Naive thymus-derived CD4-positive, alpha-beta T cell (primary cell): ENCODE measurements around the gene GUK1. TPM values are rescaled to one million over a fixed set of nuclear protein-coding genes. Genes with fewer than 3 reads are reported as not detected.

Experiments
- ATAC-seq: fragments of 150-1000 bp; cut with Tn5 transposase; 2 replicates; pipeline ENCODE4 v1.10.0; 2021; ENCODE audit warnings: mild to moderate bottlenecking, moderate library complexity
- CTCF ChIA-PET: fragments of 350-600 bp; sonication (Branson Sonifier 250); formaldehyde crosslinking; loops from one replicate; lab custom pipeline; 2021; ENCODE audit warnings: antibody characterized with exemption; lab: Charles Lee
- POLR2A ChIA-PET: fragments of 350-600 bp; sonication (Branson Sonifier 250); formaldehyde crosslinking; loops from one replicate; lab custom pipeline; 2021; ENCODE audit warnings: antibody characterized with exemption, inconsistent platforms; lab: Charles Lee
- DNase-seq, 9 donors: peaks; one replicate each; pipeline versions ENCODE4 v3.0.0 to v3.0.0-alpha.2; 2020 to 2022; ENCODE audit warnings: mixed read lengths in 1 of 9
- H3K27ac ChIP-seq: one replicate; pipeline ENCODE4 v1.7.0; 2013; ENCODE audit warnings: mild to moderate bottlenecking, low read depth, low read length, moderate library complexity
- H3K27me3 ChIP-seq, 2 donors: one replicate each; pipeline ENCODE4 v1.7.0; 2013; ENCODE audit warnings: low read length in 2 of 2, mild to moderate bottlenecking in 2 of 2, moderate library complexity in 2 of 2; ENCODE audit not compliant: control insufficient read depth in 2 of 2, insufficient read depth in 2 of 2
- H3K36me3 ChIP-seq, 3 experiments: 1 replicate in 2 of 3; 2 replicates in 1 of 3; pipeline ENCODE4 v1.7.0; 2013; ENCODE audit warnings: low read length in 3 of 3, mild to moderate bottlenecking in 3 of 3, moderate library complexity in 1 of 3; ENCODE audit not compliant: insufficient read depth in 3 of 3, control insufficient read depth in 2 of 3
- H3K4me1 ChIP-seq, 2 donors: one replicate each; pipeline ENCODE4 v1.7.0; 2013; ENCODE audit warnings: low read length in 2 of 2, mild to moderate bottlenecking in 2 of 2, moderate library complexity in 1 of 2; ENCODE audit not compliant: control insufficient read depth in 2 of 2, insufficient read depth in 2 of 2
- H3K4me3 ChIP-seq: 2 replicates; pipeline ENCODE4 v1.7.0; 2013; ENCODE audit warnings: mild to moderate bottlenecking, low read length
- H3K9me3 ChIP-seq, 3 experiments: 1 replicate in 2 of 3; 2 replicates in 1 of 3; pipeline ENCODE4 v1.7.0; 2013; ENCODE audit warnings: low read length in 3 of 3; ENCODE audit not compliant: control insufficient read depth in 2 of 3
- H3K27ac Mint-ChIP-seq, 9 donors: one replicate each; pipeline ENCODE4 v1.8.0; 2020 to 2022; ENCODE audit warnings: mixed read lengths in 9 of 9, mild to moderate bottlenecking in 8 of 9, moderate library complexity in 5 of 9, inconsistent platforms in 2 of 9
- H3K27me3 Mint-ChIP-seq, 5 donors: one replicate each; pipeline ENCODE4 v1.8.0; 2021 to 2022; ENCODE audit warnings: mixed read lengths in 5 of 5, mild to moderate bottlenecking in 1 of 5
- H3K36me3 Mint-ChIP-seq, 5 donors: one replicate each; pipeline ENCODE4 v1.8.0; 2020 to 2022; ENCODE audit warnings: mixed read lengths in 5 of 5, mild to moderate bottlenecking in 3 of 5, inconsistent platforms in 1 of 5
- H3K4me1 Mint-ChIP-seq, 7 donors: one replicate each; pipeline ENCODE4 v1.8.0; 2020 to 2022; ENCODE audit warnings: mixed read lengths in 7 of 7, mild to moderate bottlenecking in 3 of 7, inconsistent platforms in 1 of 7
- H3K4me3 Mint-ChIP-seq, 10 donors: one replicate each; pipeline ENCODE4 v1.8.0; 2020 to 2022; ENCODE audit warnings: mild to moderate bottlenecking in 10 of 10, mixed read lengths in 10 of 10, moderate library complexity in 6 of 10, inconsistent platforms in 2 of 10
- H3K9me3 Mint-ChIP-seq, 11 donors: one replicate each; pipeline ENCODE4 v1.8.0; 2020 to 2022; ENCODE audit warnings: mixed read lengths in 11 of 11, mild to moderate bottlenecking in 4 of 11, inconsistent platforms in 1 of 11, moderate library complexity in 1 of 11
- intact Hi-C, 2 donors: fragments of 100-400 bp; cut with micrococcal nuclease; formaldehyde crosslinking; loops; one replicate each; pipeline ENCODE4 v1.15.1; 2023
- polyA plus RNA-seq, 2 donors: library from polyadenylated mRNA; unstranded; fragments of 300-500 nt; fragmentation: Illumina TruSeq; gene quantifications; one replicate each; pipeline ENCODE4 v1.2.3, GENCODE V29; 2021
- total RNA-seq, 6 experiments: library from RNA in 5 of 6; stranded (reverse) in 5 of 6; gene quantifications; 1 replicate in 5 of 6; 2 replicates in 1 of 6; pipeline ENCODE4 v1.2.3 and lab custom pipeline; 2021 to 2026

The GUK1 gene
- total and polyA plus RNA-seq, 7 experiments from 2014 or later, result 145 to 315 (median 279) TPM

DNA sequence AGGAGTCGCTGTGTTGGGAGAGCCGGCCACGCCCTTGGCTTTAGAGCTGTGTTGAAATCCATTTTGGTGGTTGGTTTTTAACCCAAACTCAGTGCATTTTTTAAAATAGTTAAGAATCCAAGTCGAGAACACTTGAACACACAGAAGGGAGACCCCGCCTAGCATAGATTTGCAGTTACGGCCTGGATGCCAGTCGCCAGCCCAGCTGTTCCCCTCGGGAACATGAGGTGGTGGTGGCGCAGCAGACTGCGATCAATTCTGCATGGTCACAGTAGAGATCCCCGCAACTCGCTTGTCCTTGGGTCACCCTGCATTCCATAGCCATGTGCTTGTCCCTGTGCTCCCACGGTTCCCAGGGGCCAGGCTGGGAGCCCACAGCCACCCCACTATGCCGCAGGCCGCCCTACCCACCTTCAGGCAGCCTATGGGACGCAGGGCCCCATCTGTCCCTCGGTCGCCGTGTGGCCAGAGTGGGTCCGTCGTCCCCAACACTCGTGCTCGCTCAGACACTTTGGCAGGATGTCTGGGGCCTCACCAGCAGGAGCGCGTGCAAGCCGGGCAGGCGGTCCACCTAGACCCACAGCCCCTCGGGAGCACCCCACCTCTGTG lies 41.7 kb upstream of the GUK1 start:
- Histone ChIP-seq H3K4me1 (peaks cover 14 to 20% of the 10 kb centered on the region in 2 donors), H3K36me3 (peaks cover 6 to 69% (median 11%) of the 10 kb centered on the region in 3 experiments), H3K27ac (no peak overlapping the region), H3K27me3 (no peaks in the 10 kb centered on the region), H3K9me3 (peaks cover 0 to 13% (median 0%) of the 10 kb centered on the region in 3 experiments), H3K4me3 (no peak overlapping the region)
- CTCF ChIA-PET, result interaction anchor here (0.9 kb wide), 1 partner anchor 11 kb away, joined by 3 read pairs; no protein-coding TSS in a partner anchor
- POLR2A ChIA-PET, result interaction anchor here (2.0 to 2.2 kb wide), 2 partner anchors 10 to 15 kb away, joined by 8 to 10 read pairs; partner anchors contain the start of genes ARF1 and MRPL55
- H3K9me3 Mint-ChIP-seq, result peaks cover 0 to 23% (median 10%) of the 10 kb centered on the region in 11 donors
- peak overlapping the region in 1 of 10 donors; percentile 42 for H3K4me3 Mint-ChIP-seq
- peaks cover 20 to 42% (median 37%) of the 10 kb centered on the region in 7 donors for H3K4me1 Mint-ChIP-seq
- ATAC-seq, result no peak
- intact Hi-C loops, result no loop called here
- peaks cover 6 to 29% (median 25%) of the 10 kb centered on the region in 5 donors for H3K36me3 Mint-ChIP-seq
- DNase-seq, result no peak
- H3K27me3 Mint-ChIP-seq, result no peaks in the 10 kb centered on the region
- H3K27ac Mint-ChIP-seq, result peak overlapping the region in 2 of 9 donors; percentile 25 to 54

DNA sequence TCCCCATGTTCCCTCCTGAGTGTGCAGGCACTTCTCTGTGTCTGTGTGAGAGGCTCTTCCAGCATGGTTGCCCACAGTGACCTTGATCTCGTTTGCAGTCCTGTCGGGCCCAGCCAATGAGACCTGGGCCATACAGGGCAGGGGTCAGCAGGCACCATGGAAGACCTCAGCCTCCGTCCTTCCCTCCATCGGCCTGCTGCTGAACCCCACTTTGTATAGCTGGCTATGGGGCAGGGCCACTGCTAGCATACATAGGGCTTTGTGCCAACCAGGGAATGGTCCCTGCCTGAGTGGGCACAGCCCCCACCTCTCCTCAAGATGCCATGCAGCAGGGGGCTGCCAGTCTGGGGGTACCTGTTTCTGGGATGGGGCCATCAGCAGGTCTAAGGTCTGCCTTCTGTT lies 40.7 kb upstream of the GUK1 start:
- Mint-ChIP-seq H3K9me3 (peaks cover 0 to 19% (median 9%) of the 10 kb centered on the region in 11 donors), H3K4me1 (peaks cover 20 to 44% (median 35%) of the 10 kb centered on the region in 7 donors), H3K27ac (peak overlapping the region in 4 of 9 donors; percentile 48 to 67 (median 60)), H3K4me3 (peak overlapping the region in 3 of 10 donors; percentile 34 to 50 (median 42)), H3K36me3 (peaks cover 6 to 24% (median 20%) of the 10 kb centered on the region in 5 donors), H3K27me3 (no peaks in the 10 kb centered on the region)
- Histone ChIP-seq H3K27ac (no peak overlapping the region), H3K4me3 (no peak overlapping the region), H3K4me1 (peaks cover 23 to 28% of the 10 kb centered on the region in 2 donors), H3K9me3 (peaks cover 0 to 6% (median 0%) of the 10 kb centered on the region in 3 experiments), H3K36me3 (peaks cover 6 to 64% (median 11%) of the 10 kb centered on the region in 3 experiments), H3K27me3 (no peaks in the 10 kb centered on the region)
- no peak for DNase-seq
- ChIA-PET POLR2A (interaction anchor here (1.0 to 2.2 kb wide), 4 partner anchors 9 to 359 kb away, joined by 3 to 10 read pairs (median 6); partner anchors contain the start of gene ARF1), CTCF (interaction anchor here (0.9 to 1.0 kb wide), 2 partner anchors 10 to 12 kb away, joined by 3 to 4 read pairs; no protein-coding TSS in a partner anchor)
- no peak for ATAC-seq
- intact Hi-C loops, result no loop called here

DNA sequence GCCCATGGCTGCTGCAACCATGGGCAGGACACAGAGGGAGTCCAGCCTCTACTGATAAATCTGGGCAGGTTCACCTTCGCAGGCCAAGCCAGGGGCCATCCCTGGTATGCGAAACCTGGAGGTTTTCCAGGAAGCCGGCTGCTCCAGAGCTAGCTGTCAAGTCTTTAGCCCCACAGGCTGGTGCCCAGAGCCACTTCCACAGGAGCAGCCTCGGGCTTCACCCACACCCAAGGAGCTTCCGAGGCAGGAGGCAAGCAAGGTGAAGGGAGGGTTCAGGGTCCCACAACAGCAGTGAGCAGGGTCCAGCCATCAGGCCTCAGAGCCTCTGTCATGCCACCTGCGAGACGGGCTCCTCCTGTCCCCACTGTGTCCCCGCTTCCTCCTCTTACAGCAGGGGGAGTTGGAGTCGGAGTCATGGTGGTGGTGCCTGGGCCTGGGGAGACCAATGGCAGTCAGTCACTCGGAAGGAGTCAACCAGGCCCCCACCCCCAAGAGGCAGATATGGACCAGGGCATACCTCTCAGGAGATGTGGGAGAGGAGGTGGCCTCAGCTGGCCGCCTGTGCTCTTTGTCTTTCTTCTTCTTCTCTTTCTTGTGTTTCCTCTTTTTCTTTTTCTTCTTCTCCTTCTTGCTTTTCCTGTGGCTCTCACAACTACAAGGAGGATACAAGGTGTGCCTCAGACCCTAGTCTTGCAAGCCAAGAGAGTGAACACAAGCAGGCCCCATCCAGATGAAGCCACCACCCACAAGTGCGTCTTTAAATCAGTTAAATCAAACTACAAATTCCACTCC lies 39.1 kb upstream of the GUK1 start:
- Histone ChIP-seq H3K4me1 (peaks cover 16 to 20% of the 10 kb centered on the region in 2 donors), H3K27me3 (no peaks in the 10 kb centered on the region), H3K36me3 (peaks cover 0 to 64% (median 11%) of the 10 kb centered on the region in 3 experiments), H3K4me3 (peak overlapping the region; percentile 95), H3K9me3 (no peaks in the 10 kb centered on the region), H3K27ac (peak overlapping the region; percentile 94)
- Mint-ChIP-seq H3K27ac (peak overlapping the region; percentile 62 to 96 (median 81)), H3K4me1 (peaks cover 6 to 30% (median 22%) of the 10 kb centered on the region in 7 donors), H3K9me3 (peaks cover 0 to 4% (median 0%) of the 10 kb centered on the region in 11 donors), H3K4me3 (peak overlapping the region; percentile 54 to 97 (median 73)), H3K27me3 (no peaks in the 10 kb centered on the region), H3K36me3 (peaks cover 0 to 10% (median 5%) of the 10 kb centered on the region in 5 donors)
- ATAC-seq (no peak), DNase-seq (no peak)
- POLR2A ChIA-PET, result interaction anchor here (1.1 to 2.2 kb wide), 3 partner anchors 10 to 19 kb away, joined by 6 to 10 read pairs (median 7); partner anchors contain the start of gene ARF1
- intact Hi-C loops, result loop anchor here in 1 of 2 donors (2.0 to 10.0 kb wide), 2 partner anchors 174 to 1696 kb away; partner anchors contain the start of gene PARP1
- CTCF ChIA-PET, result no interaction called here

DNA sequence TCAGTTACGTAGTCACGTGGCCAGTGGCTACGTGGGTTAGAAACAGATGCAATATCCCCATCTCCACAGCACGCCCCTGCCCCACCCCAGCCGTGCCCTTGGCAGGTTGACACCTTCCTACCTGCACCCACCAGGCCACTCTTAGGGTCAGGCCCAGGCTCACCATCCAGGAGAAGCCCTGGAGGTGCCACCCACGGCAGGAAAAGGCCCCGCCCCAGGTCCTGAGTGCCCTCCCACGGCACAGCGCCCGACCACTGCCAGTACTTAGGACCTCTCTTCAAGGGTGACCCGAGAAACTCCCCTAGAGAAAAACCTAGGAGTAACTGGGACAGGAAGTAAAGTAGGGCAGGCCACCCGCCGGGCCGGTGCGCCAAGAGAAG lies 38.5 kb upstream of the GUK1 start:
- peak overlapping the region; percentile 94 for H3K27ac ChIP-seq

DNA sequence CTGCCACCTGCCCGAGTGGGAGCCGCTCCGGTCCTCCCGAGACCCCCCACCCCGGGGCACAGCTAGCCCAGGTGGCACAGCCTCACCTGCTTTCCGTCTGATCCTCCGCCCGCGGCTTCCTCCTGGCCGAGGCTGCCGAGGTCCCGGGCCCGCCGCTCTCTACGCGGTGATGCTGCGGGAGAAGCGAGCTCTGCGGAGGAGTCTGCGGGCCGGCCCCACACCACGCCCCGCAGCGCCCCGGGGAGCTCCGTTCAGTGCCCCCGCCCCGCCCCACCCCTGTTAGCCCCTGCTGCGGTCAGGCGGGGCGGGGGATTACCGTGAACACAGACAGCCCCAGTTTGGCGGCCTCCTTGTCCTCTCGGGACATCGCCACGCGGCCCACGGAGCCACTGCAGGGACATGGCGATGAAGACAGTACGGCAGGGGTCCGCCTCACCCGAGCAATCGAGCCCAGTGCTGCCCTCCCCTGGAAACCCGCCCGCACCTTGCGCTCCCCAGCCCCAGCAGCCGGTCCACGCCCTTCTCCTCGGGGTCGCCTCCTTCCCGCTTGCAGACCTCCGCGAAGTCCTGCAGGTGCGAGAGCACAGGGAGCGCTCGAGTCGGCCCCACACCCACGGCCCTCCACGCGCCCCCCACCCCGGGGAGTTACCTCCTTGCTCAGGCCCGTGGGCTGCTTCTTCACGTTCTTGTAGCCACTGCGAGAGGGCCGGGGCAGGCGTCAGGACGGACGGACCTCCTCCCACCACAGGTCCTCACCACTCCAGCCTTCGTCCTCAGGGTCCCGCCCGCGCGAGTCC lies 37.9 kb upstream of the GUK1 start:
- Mint-ChIP-seq H3K4me1 (peaks cover 6 to 38% (median 23%) of the 10 kb centered on the region in 7 donors), H3K27ac (peak overlapping the region in 8 of 9 donors; percentile 32 to 94 (median 80)), H3K27me3 (no peaks in the 10 kb centered on the region), H3K9me3 (peaks cover 0 to 4% (median 0%) of the 10 kb centered on the region in 11 donors), H3K4me3 (peak overlapping the region; percentile 70 to 97 (median 82)), H3K36me3 (peaks cover 0 to 15% (median 5%) of the 10 kb centered on the region in 5 donors)
- Histone ChIP-seq H3K27me3 (no peaks in the 10 kb centered on the region), H3K36me3 (peaks cover 0 to 63% (median 11%) of the 10 kb centered on the region in 3 experiments), H3K4me3 (peak overlapping the region; percentile 95), H3K4me1 (peaks cover 15 to 17% of the 10 kb centered on the region in 2 donors), H3K9me3 (no peaks in the 10 kb centered on the region), H3K27ac (peak overlapping the region; percentile 94)
- POLR2A ChIA-PET, result interaction anchor here (0.8 to 1.2 kb wide), 5 partner anchors 10 to 20 kb away, joined by 3 to 7 read pairs (median 6); partner anchors contain the start of gene ARF1
- intact Hi-C loops, result loop anchor here (2.0 to 10.0 kb wide), 3 partner anchors 173 to 1697 kb away; partner anchors contain the start of genes NUP133 (in 1 of the 2) and PARP1 (in 1 of the 2)
- DNase-seq, result peak in 8 of 9 donors; percentile 48 to 69 (median 56)
- CTCF ChIA-PET, result no interaction called here
- peak; percentile 59 for ATAC-seq

More for the DNA sequence above, 38.5 kb upstream of the GUK1 start:
- peak overlapping the region; percentile 95 for H3K4me3 ChIP-seq
- no peaks in the 10 kb centered on the region for H3K9me3 ChIP-seq
- peaks cover 15 to 17% of the 10 kb centered on the region in 2 donors for H3K4me1 ChIP-seq
- intact Hi-C loops, result loop anchor here in 1 of 2 donors (2.0 to 10.0 kb wide), 2 partner anchors 173 to 1697 kb away; partner anchors contain the start of gene PARP1
- Mint-ChIP-seq H3K4me1 (peaks cover 6 to 34% (median 21%) of the 10 kb centered on the region in 7 donors), H3K36me3 (peaks cover 0 to 10% (median 5%) of the 10 kb centered on the region in 5 donors), H3K27ac (peak overlapping the region; percentile 62 to 96 (median 81)), H3K9me3 (peaks cover 0 to 4% (median 0%) of the 10 kb centered on the region in 11 donors), H3K4me3 (peak overlapping the region; percentile 54 to 97 (median 73)), H3K27me3 (no peaks in the 10 kb centered on the region)
- CTCF ChIA-PET, result no interaction called here
- ATAC-seq (no peak), DNase-seq (no peak)
- H3K36me3 ChIP-seq, result peaks cover 0 to 64% (median 11%) of the 10 kb centered on the region in 3 experiments
- POLR2A ChIA-PET, result interaction anchor here (0.8 to 1.2 kb wide), 5 partner anchors 9 to 20 kb away, joined by 3 to 7 read pairs (median 6); partner anchors contain the start of gene ARF1
- no peaks in the 10 kb centered on the region for H3K27me3 ChIP-seq
